ENCODE measurements around the gene CD81. TPM values are rescaled to one million over a fixed set of nuclear protein-coding genes. Genes with fewer than 3 reads are reported as not detected.

The CD81 gene
- total and polyA plus RNA-seq, 10 of the 15 experiments (the other 5 are each of a cell fraction or from before 2014, with no cell fraction given): 2.0 to 145 (median 57.2) TPM

GRCh38 chr11:2366733-2367132 lies 10.4 kb upstream of the CD81 start (continued):
- TF ChIP-seq RAD21 (IDR thresholded peaks at IDR 0.05; ENCODE audit: insufficient read depth, low read depth, low read length) (no peak), EP300 (IDR thresholded peaks at IDR 0.05; ENCODE audit: borderline replicate concordance in 1 of 2, control insufficient read depth in 1 of 2, low read depth in 2 of 2, low read length in 2 of 2) (no peak)

DNA sequence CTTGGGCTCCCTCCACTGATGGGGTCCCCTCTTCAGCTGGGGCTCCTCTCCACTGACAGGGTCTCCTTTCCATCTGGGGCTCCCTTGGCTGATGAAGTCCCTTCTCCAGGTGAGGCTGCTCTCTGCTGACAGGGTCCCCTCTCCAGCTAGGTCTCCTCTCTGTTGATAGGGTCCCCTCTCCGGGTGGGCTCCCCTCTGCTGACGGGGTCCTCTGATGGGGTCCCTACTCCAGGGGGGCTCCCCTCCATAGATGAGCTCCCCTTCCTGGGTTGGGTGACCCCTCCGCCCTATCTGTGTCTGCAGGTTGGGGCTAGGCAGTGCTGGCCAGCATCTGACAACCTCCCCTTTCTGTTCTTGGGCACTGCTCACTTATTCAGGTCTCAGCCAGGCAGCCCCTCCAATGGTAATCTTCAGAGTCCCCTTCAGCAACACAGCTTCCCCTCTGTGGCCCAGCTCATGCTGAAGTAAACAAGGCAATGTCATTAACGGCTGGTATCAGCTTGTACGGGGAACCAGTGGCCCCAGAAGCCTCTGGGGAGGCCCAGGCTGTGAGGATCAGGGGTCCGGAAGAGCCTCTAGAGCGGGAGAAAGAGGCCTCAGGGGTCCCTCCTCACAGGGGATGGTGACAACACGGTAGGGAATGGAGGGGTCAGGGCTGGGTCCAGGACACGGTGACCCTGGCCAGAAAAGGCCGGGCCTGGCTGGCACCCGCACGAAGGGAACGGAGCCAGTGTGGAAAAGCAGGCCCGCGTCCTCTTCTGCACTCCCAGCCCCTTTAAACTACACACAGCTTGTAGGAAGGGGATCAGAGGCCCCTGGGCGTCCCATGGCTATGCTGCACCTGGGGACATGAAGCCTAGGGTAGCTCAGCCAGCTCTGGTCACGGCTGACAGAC lies 9.6 kb upstream of the CD81 start:
- Histone ChIP-seq H3K9ac (ENCODE audit: control insufficient read depth, insufficient read depth, low read length) (no peak overlapping the region), H3K9me3 (replicated peaks; ENCODE audit: control insufficient read depth, insufficient read depth, low read length) (no peaks in the 10 kb centered on the region), H3K27me3 (replicated peaks in 1 of 2; ENCODE audit: control insufficient read depth in 2 of 2, insufficient read depth in 2 of 2, low read length in 1 of 2) (no peaks in the 10 kb centered on the region; a peak in 2 of 4 replicates), H3K27ac (ENCODE audit: control insufficient read depth, insufficient read depth) (no peak overlapping the region), H3K4me2 (ENCODE audit: control insufficient read depth, insufficient read depth) (no peak overlapping the region), H3K79me2 (ENCODE audit: control insufficient read depth, insufficient read depth, low read length) (no peaks in the 10 kb centered on the region), H2AFZ (ENCODE audit: control insufficient read depth, low read depth, low read length) (no peak overlapping the region), H3K4me3 (no peak overlapping the region), H4K20me1 (ENCODE audit: control insufficient read depth, insufficient read depth) (no peaks in the 10 kb centered on the region), H3K36me3 (ENCODE audit: control insufficient read depth in 2 of 2, insufficient read depth in 2 of 2, low read length in 1 of 2) (no peaks in the 10 kb centered on the region), H3K4me1 (ENCODE audit: control insufficient read depth, insufficient read depth, low read length) (no peaks in the 10 kb centered on the region)
- DNase-seq (ENCODE audit: low read depth, low spot score) (no peak), FAIRE-seq (no peak), ATAC-seq (no peak)
- ChIA-PET POLR2A (interaction anchor here (1.4 kb wide), 1 partner anchor 10 kb away, joined by 5 read pairs; the partner anchor contains the start of gene CD81), CTCF (interaction anchor here (2.0 kb wide), 1 partner anchor 63 kb away, joined by 8 read pairs; no protein-coding TSS in a partner anchor), SMC1A (ENCODE audit: uncharacterized antibody, unreplicated experiment) (interaction anchor here (1.1 kb wide), 1 partner anchor 10 kb away, joined by 5 read pairs; the partner anchor contains the start of gene CD81), RAD21 (ENCODE audit: unreplicated experiment) (no interaction called here)
- WGBS (ENCODE audit: insufficient coverage, insufficient replicate concordance, low lambda C conversion rate, missing lambda C conversion rate): 42% methylated on average over 17 of the region's 17 CpGs
- in situ Hi-C loops (cut with MboI): no loop called here
- no TSS peak for BruUV-seq (replicated peaks)
- intact Hi-C loops (cut with micrococcal nuclease; ENCODE audit: unreplicated experiment): no loop called here
- TF ChIP-seq CREB1 (IDR thresholded peaks at IDR 0.05; ENCODE audit: low read depth) (no peak), SMARCA5 (IDR thresholded peaks at IDR 0.05) (no peak), KDM1A (IDR thresholded peaks at IDR 0.05; ENCODE audit: borderline replicate concordance) (no peak), RB1 (IDR thresholded peaks at IDR 0.05; ENCODE audit: borderline replicate concordance) (no peak), SUPT20H (IDR thresholded peaks at IDR 0.05; ENCODE audit: borderline replicate concordance, control insufficient read depth, low read depth, low read length) (no peak), MEF2A (IDR thresholded peaks at IDR 0.05; ENCODE audit: insufficient read depth, low read depth, low read length) (no peak), SUZ12 (IDR thresholded peaks at IDR 0.05; ENCODE audit: unreplicated experiment) (no peak), RUNX3 (IDR thresholded peaks at IDR 0.05; ENCODE audit: low read length) (no peak), MTA3 (IDR thresholded peaks at IDR 0.05; ENCODE audit: borderline replicate concordance, low read length) (no peak), JUND (IDR thresholded peaks at IDR 0.05; ENCODE audit: low read depth, low read length) (no peak)

Data from GM12878 (cell line).